Epithelial cell of proximal tubule (primary cell): ENCODE measurements around the gene PIK3R5. TPM values are rescaled to one million over a fixed set of nuclear protein-coding genes. Genes with fewer than 3 reads are reported as not detected.

ENCODE experiments used
- DNase-seq: peaks from one replicate; pipeline ENCODE4 v3.0.0-alpha.2; 2011; ENCODE audit warnings: low read depth
- H3K4me3 ChIP-seq: 2 replicates; pipeline ENCODE4 v1.5.1; 2011; ENCODE audit warnings: low read depth, mild to moderate bottlenecking, low read length
- CTCF ChIP-seq: conservative IDR thresholded peaks from 2 replicates; pipeline ENCODE4 v1.5.1; 2012; ENCODE audit warnings: low read depth, mild to moderate bottlenecking, low read length
- total RNA-seq: library from RNA; depleted of rRNA; stranded (reverse); fragments of >200 nt; gene quantifications from 2 replicates; pipeline ENCODE4 v1.2.3, GENCODE V29; 2015

PIK3R5 gene
- total RNA-seq, 1 donor from 2014 or later, result 0.12 TPM

- no peak overlapping the region for H3K4me3 ChIP-seq
- no peak for DNase-seq
- no peak for TF ChIP-seq CTCF
Measured at GRCh38 chr17:8868092-8868491, 97.4 kb downstream of the PIK3R5 start.

GRCh38 chr17:8867361-8867981 lies 98.0 kb downstream of the PIK3R5 start, which contains the start of gene PIK3R6:
PIK3R6 (minus strand) TSS chr17:8867674; CDS start chr17:8849794, 17,880 bp downstream.
- TF ChIP-seq CTCF, result no peak
- H3K4me3 ChIP-seq, result no peak within 1 kb of the TSS
- DNase-seq, result no peak

- no peak for DNase-seq
- H3K4me3 ChIP-seq, result no peak overlapping the region
- TF ChIP-seq CTCF, result no peak
Measured at GRCh38 chr17:8865811-8866210, 99.7 kb downstream of the PIK3R5 start.

- H3K4me3 ChIP-seq, result no peak overlapping the region
- DNase-seq, result no peak
- no peak for TF ChIP-seq CTCF
Measured at GRCh38 chr17:8865385-8865784, 100.1 kb downstream of the PIK3R5 start.

- no peak for TF ChIP-seq CTCF
- no peak for DNase-seq
- no peak overlapping the region for H3K4me3 ChIP-seq
Measured at GRCh38 chr17:8862213-8863056, 103.1 kb downstream of the PIK3R5 start.

- no peak overlapping the region for H3K4me3 ChIP-seq
- no peak for TF ChIP-seq CTCF
- DNase-seq, result no peak
Measured at GRCh38 chr17:8861495-8862181, 103.9 kb downstream of the PIK3R5 start.
